OCI-LY1 (cell line): ENCODE results near the gene CLTCL1.

ENCODE experiments used
- H2AFZ ChIP-seq: fragments of 200-600 bp; sonication (generic), shearing (Covaris generic); 2 replicates; pipeline ENCODE4 v1.6.0; 2014; ENCODE audit warnings: antibody characterized with exemption, mild to moderate bottlenecking, low read length
- H3F3A ChIP-seq: fragments of 200-600 bp; sonication (generic), shearing (Covaris generic); 2 replicates; pipeline ENCODE4 v1.6.0; 2014; ENCODE audit warnings: mild to moderate bottlenecking, antibody characterized with exemption, low read length, moderate library complexity; ENCODE audit not compliant: insufficient read depth
- H3K27ac ChIP-seq: fragments of 200-600 bp; sonication (generic); 2 replicates; pipeline ENCODE4 v1.5.1; 2014; ENCODE audit warnings: low read length, mixed run types, mild to moderate bottlenecking, low read depth; ENCODE audit not compliant: poor library complexity, severe bottlenecking
- H3K27me3 ChIP-seq: fragments of 200-600 bp; sonication (generic); 2 replicates; pipeline ENCODE4 v1.6.0; 2014; ENCODE audit warnings: antibody characterized with exemption, mild to moderate bottlenecking, low read length, moderate library complexity; ENCODE audit not compliant: insufficient read depth
- H3K36me3 ChIP-seq: fragments of 200-600 bp; sonication (generic); 2 replicates; pipeline ENCODE4 v1.6.1; 2014; ENCODE audit warnings: mild to moderate bottlenecking, antibody characterized with exemption, low read length, moderate library complexity, mixed read lengths; ENCODE audit not compliant: insufficient read depth
- H3K4me1 ChIP-seq: fragments of 200-600 bp; sonication (generic); 2 replicates; pipeline ENCODE4 v1.5.1; 2014; ENCODE audit warnings: mild to moderate bottlenecking, low read length, moderate library complexity; ENCODE audit not compliant: insufficient read depth, severe bottlenecking
- H3K4me2 ChIP-seq: fragments of 200-600 bp; sonication (generic), shearing (Covaris generic); 2 replicates; pipeline ENCODE4 v1.6.1; 2014; ENCODE audit warnings: low read length
- H3K4me3 ChIP-seq: fragments of 200-600 bp; sonication (generic); 2 replicates; pipeline ENCODE4 v1.5.1; 2014; ENCODE audit warnings: low read length, low read depth, mild to moderate bottlenecking, mixed read lengths; ENCODE audit not compliant: poor library complexity, severe bottlenecking
- H3K79me2 ChIP-seq: fragments of 200-600 bp; shearing (Covaris generic); 2 replicates; pipeline ENCODE4 v1.6.1; 2016; ENCODE audit warnings: mixed run types, low read length, mixed read lengths; ENCODE audit not compliant: insufficient read depth
- H3K9ac ChIP-seq: fragments of 200-600 bp; sonication (generic), shearing (Covaris generic); 2 replicates; pipeline ENCODE4 v1.6.1; 2014; ENCODE audit warnings: mild to moderate bottlenecking, low read length, mixed read lengths
- H3K9me2 ChIP-seq: fragments of 200-600 bp; sonication (generic), shearing (Covaris generic); 2 replicates; pipeline ENCODE4 v1.6.1; 2014; ENCODE audit warnings: low read depth, mild to moderate bottlenecking, low read length, mixed read lengths
- H3K9me3 ChIP-seq: fragments of 200-600 bp; shearing (Covaris generic); 2 replicates; pipeline ENCODE4 v1.6.1; 2014; ENCODE audit warnings: low read length, mixed read lengths
- H4K20me1 ChIP-seq: fragments of 200-600 bp; sonication (generic), shearing (Covaris generic); 2 replicates; pipeline ENCODE4 v1.6.0; 2016; ENCODE audit warnings: mild to moderate bottlenecking, low read length; ENCODE audit not compliant: insufficient read depth
- CTCF ChIP-seq: fragments of 200-600 bp; sonication (generic), shearing (Covaris generic); IDR thresholded peaks from 2 replicates; pipeline ENCODE4 v1.5.1; 2017; ENCODE audit warnings: mild to moderate bottlenecking, antibody characterized with exemption, low read length, moderate library complexity, mixed read lengths
- EZH2 ChIP-seq: fragments of 200-600 bp; sonication (generic), shearing (Covaris generic); IDR thresholded peaks from 2 replicates; pipeline ENCODE4 v1.8.0; 2017; ENCODE audit warnings: borderline replicate concordance, mixed run types, mild to moderate bottlenecking, antibody characterized with exemption, low read length, moderate library complexity, mixed read lengths

Gene CLTCL1

GRCh38 chr22:19196841-19197612 is 94.5 kb downstream of the CLTCL1 start:
- peaks cover 18% of the 10 kb centered on the region; the same call in 1 of the 2 replicates for H3K27me3 ChIP-seq
- H3K9me2 ChIP-seq, result no peaks in the 10 kb centered on the region
- no peaks in the 10 kb centered on the region for H3K9me3 ChIP-seq
- TF ChIP-seq CTCF (no peak), EZH2 (no peak)
- H2AFZ ChIP-seq, result no peak overlapping the region
- no peaks in the 10 kb centered on the region for H4K20me1 ChIP-seq
- no peak overlapping the region for H3K27ac ChIP-seq
- no peaks in the 10 kb centered on the region; the same call in 1 of the 2 replicates for H3K36me3 ChIP-seq
- H3K4me2 ChIP-seq, result no peak overlapping the region
- no peak overlapping the region for H3K4me3 ChIP-seq
- no peaks in the 10 kb centered on the region for H3F3A ChIP-seq
- no peak overlapping the region for H3K9ac ChIP-seq
- H3K79me2 ChIP-seq, result no peaks in the 10 kb centered on the region
- peaks cover 7% of the 10 kb centered on the region for H3K4me1 ChIP-seq

- Histone ChIP-seq H3F3A (no peaks in the 10 kb centered on the region), H3K4me2 (no peak overlapping the region), H3K9ac (no peak overlapping the region), H2AFZ (no peak overlapping the region), H3K27me3 (peaks cover 18% of the 10 kb centered on the region; the same call in 1 of the 2 replicates), H3K4me1 (peaks cover 7% of the 10 kb centered on the region), H3K9me2 (no peaks in the 10 kb centered on the region), H3K4me3 (no peak overlapping the region), H3K79me2 (no peaks in the 10 kb centered on the region), H3K27ac (no peak overlapping the region), H4K20me1 (no peaks in the 10 kb centered on the region), H3K9me3 (no peaks in the 10 kb centered on the region), H3K36me3 (no peaks in the 10 kb centered on the region; the same call in 1 of the 2 replicates)
- TF ChIP-seq CTCF (no peak), EZH2 (no peak)
Measured at GRCh38 chr22:19195796-19196731, 95.5 kb downstream of the CLTCL1 start.

- Histone ChIP-seq H3K9me2 (no peaks in the 10 kb centered on the region), H3F3A (no peaks in the 10 kb centered on the region), H4K20me1 (no peaks in the 10 kb centered on the region), H3K36me3 (no peaks in the 10 kb centered on the region; the same call in 1 of the 2 replicates), H3K27me3 (peaks cover 21% of the 10 kb centered on the region; the same call in 1 of the 2 replicates), H3K4me2 (no peak overlapping the region), H2AFZ (no peak overlapping the region), H3K4me1 (peaks cover 7% of the 10 kb centered on the region), H3K79me2 (no peaks in the 10 kb centered on the region), H3K9me3 (no peaks in the 10 kb centered on the region), H3K27ac (no peak overlapping the region), H3K4me3 (no peak overlapping the region), H3K9ac (no peak overlapping the region)
- TF ChIP-seq CTCF (no peak), EZH2 (no peak)
Measured at GRCh38 chr22:19194766-19195536, 96.6 kb downstream of the CLTCL1 start.
